H9 (cell line): ENCODE results near the gene ATP11B. TPM values are rescaled to one million over a fixed set of nuclear protein-coding genes. Genes with fewer than 3 reads are reported as not detected.

Source experiments
- DNase-seq: peaks from one replicate; pipeline ENCODE4 v3.0.0-alpha.2; 2017
- H2AFZ ChIP-seq: one replicate; pipeline ENCODE4 v1.6.1; 2013; ENCODE audit warnings: mild to moderate bottlenecking, low read length, control low read depth, moderate library complexity
- H2AK5ac ChIP-seq: 2 replicates; pipeline ENCODE4 v1.6.1; 2013; ENCODE audit warnings: low read length, control low read depth, mixed read lengths; ENCODE audit not compliant: insufficient read length
- H2BK120ac ChIP-seq: one replicate; pipeline ENCODE4 v1.6.1; 2013; ENCODE audit warnings: low read depth, mild to moderate bottlenecking, low read length, control low read depth, inconsistent platforms; ENCODE audit not compliant: poor library complexity, severe bottlenecking
- H2BK12ac ChIP-seq: 2 replicates; pipeline ENCODE4 v1.6.1; 2013; ENCODE audit warnings: low read length, control low read depth, mixed read lengths, low read depth; ENCODE audit not compliant: insufficient read length
- H2BK15ac ChIP-seq: 2 replicates; pipeline ENCODE4 v1.6.1; 2013; ENCODE audit warnings: low read depth, low read length, control low read depth
- H2BK20ac ChIP-seq: one replicate; pipeline ENCODE4 v1.6.1; 2013; ENCODE audit warnings: low read depth, mild to moderate bottlenecking, low read length, control low read depth, inconsistent platforms; ENCODE audit not compliant: poor library complexity, severe bottlenecking
- H2BK5ac ChIP-seq: 2 replicates; pipeline ENCODE4 v1.6.1; 2013; ENCODE audit warnings: low read length, control low read depth, mixed read lengths; ENCODE audit not compliant: insufficient read length
- H3K14ac ChIP-seq: 2 replicates; pipeline ENCODE4 v1.6.1; 2013; ENCODE audit warnings: low read length, control low read depth; ENCODE audit not compliant: insufficient read depth
- H3K18ac ChIP-seq: 2 replicates; pipeline ENCODE4 v1.6.1; 2013; ENCODE audit warnings: low read depth, mild to moderate bottlenecking, mixed read lengths, low read length, control low read depth; ENCODE audit not compliant: insufficient read length
- H3K23ac ChIP-seq: 2 replicates; pipeline ENCODE4 v1.6.1; 2013; ENCODE audit warnings: low read length, control low read depth, mixed read lengths, low read depth; ENCODE audit not compliant: insufficient read length
- H3K23me2 ChIP-seq: 2 replicates; pipeline ENCODE4 v1.6.1; 2013; ENCODE audit warnings: low read depth, mild to moderate bottlenecking, mixed read lengths, low read length, control low read depth; ENCODE audit not compliant: insufficient read length, poor library complexity, severe bottlenecking
- H3K27ac ChIP-seq: 2 replicates; pipeline ENCODE4 v1.5.1; 2013; ENCODE audit warnings: low read length, control low read depth, mixed read lengths, low read depth; ENCODE audit not compliant: insufficient read length
- H3K27me3 ChIP-seq: 2 replicates; pipeline ENCODE4 v1.6.1; 2013; ENCODE audit warnings: low read length, control low read depth, inconsistent platforms; ENCODE audit not compliant: insufficient read depth
- H3K4ac ChIP-seq: 2 replicates; pipeline ENCODE4 v1.6.1; 2013; ENCODE audit warnings: low read depth, mild to moderate bottlenecking, control low read depth, inconsistent platforms, low read length, moderate library complexity
- H3K4me1 ChIP-seq: 2 replicates; pipeline ENCODE4 v1.6.1; 2013; ENCODE audit warnings: low read length, control low read depth, inconsistent platforms; ENCODE audit not compliant: insufficient read depth
- H3K4me2 ChIP-seq: 2 replicates; pipeline ENCODE4 v1.6.1; 2013; ENCODE audit warnings: low read length, control low read depth, mixed read lengths; ENCODE audit not compliant: insufficient read length, insufficient read depth
- H3K56ac ChIP-seq: 2 replicates; pipeline ENCODE4 v1.6.1; 2013; ENCODE audit warnings: low read depth, mild to moderate bottlenecking, mixed read lengths, low read length, control low read depth; ENCODE audit not compliant: insufficient read length
- H3K79me1 ChIP-seq: 2 replicates; pipeline ENCODE4 v1.6.1; 2013; ENCODE audit warnings: low read depth, mild to moderate bottlenecking, moderate library complexity, low read length, control low read depth, inconsistent platforms; ENCODE audit not compliant: insufficient read depth, poor library complexity, severe bottlenecking
- H3K79me2 ChIP-seq: 2 replicates; pipeline ENCODE4 v1.6.1; 2013; ENCODE audit warnings: low read length, control low read depth, inconsistent platforms; ENCODE audit not compliant: insufficient read depth
- H3K9ac ChIP-seq: 2 replicates; pipeline ENCODE4 v1.6.1; 2013; ENCODE audit warnings: low read length, control low read depth, mixed read lengths; ENCODE audit not compliant: insufficient read length; ENCODE audit errors: extremely low read depth
- H3K9me3 ChIP-seq: one replicate; pipeline ENCODE4 v1.6.1; 2013; ENCODE audit warnings: low read depth, low read length, inconsistent platforms; ENCODE audit not compliant: control insufficient read depth
- H3T11ph ChIP-seq: one replicate; pipeline ENCODE4 v1.6.1; 2013; ENCODE audit warnings: mild to moderate bottlenecking, low read length, control low read depth, inconsistent platforms
- H4K20me1 ChIP-seq: one replicate; pipeline ENCODE4 v1.6.1; 2013; ENCODE audit not compliant: control insufficient read depth, insufficient read length, insufficient read depth
- H4K5ac ChIP-seq: 2 replicates; pipeline ENCODE4 v1.6.1; 2013; ENCODE audit warnings: low read depth, mild to moderate bottlenecking, mixed read lengths, low read length, control low read depth; ENCODE audit not compliant: insufficient read length
- H4K8ac ChIP-seq: replicated peaks from 2 replicates; pipeline ENCODE4 v1.6.1; 2013; ENCODE audit warnings: low read length, control low read depth, mixed read lengths, low read depth; ENCODE audit not compliant: insufficient read length
- H4K91ac ChIP-seq: 2 replicates; pipeline ENCODE4 v1.6.1; 2013; ENCODE audit warnings: low read depth, mild to moderate bottlenecking, moderate library complexity, mixed read lengths, low read length, control low read depth; ENCODE audit not compliant: insufficient read length
- H3K27ac Mint-ChIP-seq, 3 experiments: 2 replicates in 2 of 3; 3 replicates in 1 of 3; pipeline ENCODE4 v1.8.0; 2020 to 2021; ENCODE audit warnings: mixed read lengths in 3 of 3, mild to moderate bottlenecking in 1 of 3, moderate library complexity in 1 of 3
- H3K27me3 Mint-ChIP-seq: 2 replicates; pipeline ENCODE4 v1.8.0; 2021; ENCODE audit warnings: low read depth, mild to moderate bottlenecking, moderate library complexity, mixed read lengths
- H3K36me3 Mint-ChIP-seq, 3 experiments: 2 replicates in 2 of 3; 3 replicates in 1 of 3; pipeline ENCODE4 v1.8.0; 2020 to 2021; ENCODE audit warnings: low read depth in 3 of 3, mixed read lengths in 3 of 3; ENCODE audit not compliant: insufficient read depth in 1 of 3
- H3K4me1 Mint-ChIP-seq, 2 experiments: 2 replicates each; pipeline ENCODE4 v1.8.0; 2020; ENCODE audit warnings: mixed read lengths in 2 of 2
- H3K4me3 Mint-ChIP-seq, 2 experiments: 2 replicates in 1 of 2; 3 replicates in 1 of 2; pipeline ENCODE4 v1.8.0; 2020 to 2021; ENCODE audit warnings: mild to moderate bottlenecking in 2 of 2, mixed read lengths in 2 of 2, moderate library complexity in 1 of 2
- H3K9me3 Mint-ChIP-seq, 2 experiments: 2 replicates in 1 of 2; 3 replicates in 1 of 2; pipeline ENCODE4 v1.8.0; 2020; ENCODE audit warnings: mild to moderate bottlenecking in 2 of 2, mixed read lengths in 2 of 2, moderate library complexity in 1 of 2
- CTCF ChIP-seq: fragments of 200-600 bp; sonication (generic); conservative IDR thresholded peaks from 3 replicates; pipeline ENCODE4 v1.8.0; 2021; ENCODE audit warnings: antibody characterized with exemption, mild to moderate bottlenecking
- WGBS: extraction: QIAGEN DNeasy Blood & Tissue Kit; methylation state at CpG from one replicate; pipeline ENCODE4 v1.1.7; 2013; ENCODE audit warnings: missing lambda C conversion rate, low lambda C conversion rate, mixed read lengths; ENCODE audit not compliant: insufficient read length; ENCODE audit errors: extremely low coverage; 5-methylcytosine and 5-hydroxymethylcytosine counted together
- total RNA-seq: library from RNA; stranded (reverse); gene quantifications from 2 replicates; pipeline ENCODE4 v1.2.1, GENCODE V29; 2021

Gene ATP11B
- total RNA-seq, 1 experiment from 2014 or later: 30.0 TPM

- no peak overlapping the region for H4K5ac ChIP-seq
- no peak overlapping the region for H3K18ac ChIP-seq
- no peak overlapping the region for H3T11ph ChIP-seq
- no peak overlapping the region for H2BK20ac ChIP-seq
- no CpG with 5 or more reads among the region's 2 CpGs for WGBS
- no peak overlapping the region for H3K4me3 Mint-ChIP-seq
- no peak overlapping the region for H2BK15ac ChIP-seq
- no peak overlapping the region for H3K4me2 ChIP-seq
- no peak overlapping the region for H3K56ac ChIP-seq
- H3K27me3 Mint-ChIP-seq: no peaks in the 10 kb centered on the region
- no peak overlapping the region for H3K27ac ChIP-seq
- H3K9me3 ChIP-seq: no peaks in the 10 kb centered on the region
- no peak overlapping the region for H3K9ac ChIP-seq
- no peak overlapping the region for H2BK5ac ChIP-seq
- no peak overlapping the region for H3K23ac ChIP-seq
- H3K14ac ChIP-seq: no peak overlapping the region
- no peak overlapping the region for H2AK5ac ChIP-seq
- no peaks in the 10 kb centered on the region for H3K36me3 Mint-ChIP-seq
- H3K9me3 Mint-ChIP-seq: no peaks in the 10 kb centered on the region
- H3K4me1 Mint-ChIP-seq: no peaks in the 10 kb centered on the region
- TF ChIP-seq CTCF: no peak
- no peak overlapping the region for H3K27ac Mint-ChIP-seq
- no peaks in the 10 kb centered on the region for H3K4me1 ChIP-seq
- no peaks in the 10 kb centered on the region for H3K79me1 ChIP-seq
- no peak overlapping the region for H2BK12ac ChIP-seq
- no peaks in the 10 kb centered on the region for H3K79me2 ChIP-seq
- no peak overlapping the region for H3K4ac ChIP-seq
- H3K23me2 ChIP-seq: no peaks in the 10 kb centered on the region
- no peak overlapping the region for H4K91ac ChIP-seq
- no peaks in the 10 kb centered on the region for H3K27me3 ChIP-seq
- H4K20me1 ChIP-seq: no peaks in the 10 kb centered on the region
- no peak for DNase-seq
- no peak overlapping the region for H4K8ac ChIP-seq
- H2AFZ ChIP-seq: no peak overlapping the region
- no peak overlapping the region for H2BK120ac ChIP-seq
These were observed 27.2 kb upstream of the ATP11B start for GRCh38 chr3:182766099-182766498.
